Endothelial cell of umbilical vein (primary cell): ENCODE measurements around the gene CCDC7.

Experiments
- EZH2 ChIP-seq: IDR thresholded peaks from 2 replicates; pipeline ENCODE4 v1.6.1; 2012; ENCODE audit warnings: borderline replicate concordance, low read depth, mild to moderate bottlenecking, moderate library complexity, low read length, inconsistent platforms; ENCODE audit not compliant: severe bottlenecking
- FOS ChIP-seq: IDR thresholded peaks from 2 replicates; pipeline ENCODE4 v1.6.1; 2011; ENCODE audit warnings: mild to moderate bottlenecking, low read length, moderate library complexity, borderline replicate concordance; ENCODE audit not compliant: insufficient read depth
- GATA2 ChIP-seq: IDR thresholded peaks from 2 replicates; pipeline ENCODE4 v1.7.0; 2011; ENCODE audit warnings: low read depth, mild to moderate bottlenecking, moderate library complexity, mixed read lengths, low read length; ENCODE audit not compliant: insufficient read length, insufficient read depth
- POLR2A ChIP-seq: IDR thresholded peaks from 2 replicates; pipeline ENCODE4 v1.6.1; 2012; ENCODE audit warnings: low read depth, mild to moderate bottlenecking, control low read depth, low read length
- POLR2AphosphoS5 ChIP-seq: IDR thresholded peaks from 2 replicates; pipeline ENCODE4 v1.6.1; 2012; ENCODE audit warnings: low read depth, mild to moderate bottlenecking, control low read depth, low read length, moderate library complexity; ENCODE audit not compliant: insufficient read depth
- TF ChIP-seq, protein P1 (sequence below), 2 donors: IDR thresholded peaks; 1 replicate in 1 of 2; 2 replicates in 1 of 2; pipeline ENCODE4 v1.5.1; 2011; ENCODE audit warnings: low read length in 2 of 2, mild to moderate bottlenecking in 2 of 2, moderate library complexity in 2 of 2, control low read depth in 1 of 2, inconsistent platforms in 1 of 2, low read depth in 1 of 2; ENCODE audit not compliant: insufficient read depth in 1 of 2; ENCODE audit errors: extremely low read depth in 1 of 2
- TF ChIP-seq, protein P2 (sequence below): IDR thresholded peaks from 2 replicates; pipeline ENCODE4 v1.6.1; 2011; ENCODE audit not compliant: insufficient read depth, insufficient read length

DNA sequence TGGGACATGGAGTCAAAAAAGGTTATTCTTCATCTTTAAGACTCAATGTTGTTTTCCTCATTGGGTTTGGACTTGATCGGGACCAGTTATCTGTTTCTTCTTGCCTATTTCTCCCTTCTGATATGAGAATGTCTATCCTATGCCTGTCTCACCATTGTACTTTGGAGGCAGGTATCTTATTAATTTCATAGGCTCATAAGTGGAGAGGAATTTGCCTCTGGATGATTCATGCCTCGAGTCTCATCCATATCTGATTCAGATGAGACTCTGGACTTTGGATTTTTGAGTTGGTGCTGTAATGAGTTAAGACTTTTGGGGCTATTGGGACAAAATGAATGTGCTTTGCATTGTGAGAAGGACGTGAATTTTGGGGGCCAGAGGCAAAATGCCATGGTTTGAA, 36.2 kb upstream of the CCDC7 start:
- TF ChIP-seq, protein P1, sequence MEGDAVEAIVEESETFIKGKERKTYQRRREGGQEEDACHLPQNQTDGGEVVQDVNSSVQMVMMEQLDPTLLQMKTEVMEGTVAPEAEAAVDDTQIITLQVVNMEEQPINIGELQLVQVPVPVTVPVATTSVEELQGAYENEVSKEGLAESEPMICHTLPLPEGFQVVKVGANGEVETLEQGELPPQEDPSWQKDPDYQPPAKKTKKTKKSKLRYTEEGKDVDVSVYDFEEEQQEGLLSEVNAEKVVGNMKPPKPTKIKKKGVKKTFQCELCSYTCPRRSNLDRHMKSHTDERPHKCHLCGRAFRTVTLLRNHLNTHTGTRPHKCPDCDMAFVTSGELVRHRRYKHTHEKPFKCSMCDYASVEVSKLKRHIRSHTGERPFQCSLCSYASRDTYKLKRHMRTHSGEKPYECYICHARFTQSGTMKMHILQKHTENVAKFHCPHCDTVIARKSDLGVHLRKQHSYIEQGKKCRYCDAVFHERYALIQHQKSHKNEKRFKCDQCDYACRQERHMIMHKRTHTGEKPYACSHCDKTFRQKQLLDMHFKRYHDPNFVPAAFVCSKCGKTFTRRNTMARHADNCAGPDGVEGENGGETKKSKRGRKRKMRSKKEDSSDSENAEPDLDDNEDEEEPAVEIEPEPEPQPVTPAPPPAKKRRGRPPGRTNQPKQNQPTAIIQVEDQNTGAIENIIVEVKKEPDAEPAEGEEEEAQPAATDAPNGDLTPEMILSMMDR (IDR thresholded peaks at IDR 0.05; ENCODE audit: extremely low read depth in 1 of 2, insufficient read depth in 1 of 2, low read depth in 1 of 2, low read length in 2 of 2): no peak
- TF ChIP-seq POLR2A (no peak), FOS (no peak), POLR2AphosphoS5 (no peak), GATA2 (no peak), EZH2 (no peak)
- TF ChIP-seq, protein P2, sequence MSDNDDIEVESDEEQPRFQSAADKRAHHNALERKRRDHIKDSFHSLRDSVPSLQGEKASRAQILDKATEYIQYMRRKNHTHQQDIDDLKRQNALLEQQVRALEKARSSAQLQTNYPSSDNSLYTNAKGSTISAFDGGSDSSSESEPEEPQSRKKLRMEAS: no peak
